Fibroblast of lung (primary cell): ENCODE measurements around the gene RAPGEF5.

ENCODE experiments used
- EZH2 ChIP-seq: IDR thresholded peaks from 2 replicates; pipeline ENCODE4 v1.5.1; 2012; ENCODE audit warnings: low read length, control low read depth, mild to moderate bottlenecking; ENCODE audit errors: missing control alignments
- TF ChIP-seq, protein P1 (sequence below), 2 donors: IDR thresholded peaks in 1 of 2; conservative IDR thresholded peaks in 1 of 2; 1 replicate in 1 of 2; 2 replicates in 1 of 2; pipeline ENCODE4 v1.5.1; 2011 to 2012; ENCODE audit warnings: low read length in 2 of 2, control low read depth in 1 of 2, inconsistent platforms in 1 of 2, low read depth in 1 of 2, mild to moderate bottlenecking in 1 of 2

DNA sequence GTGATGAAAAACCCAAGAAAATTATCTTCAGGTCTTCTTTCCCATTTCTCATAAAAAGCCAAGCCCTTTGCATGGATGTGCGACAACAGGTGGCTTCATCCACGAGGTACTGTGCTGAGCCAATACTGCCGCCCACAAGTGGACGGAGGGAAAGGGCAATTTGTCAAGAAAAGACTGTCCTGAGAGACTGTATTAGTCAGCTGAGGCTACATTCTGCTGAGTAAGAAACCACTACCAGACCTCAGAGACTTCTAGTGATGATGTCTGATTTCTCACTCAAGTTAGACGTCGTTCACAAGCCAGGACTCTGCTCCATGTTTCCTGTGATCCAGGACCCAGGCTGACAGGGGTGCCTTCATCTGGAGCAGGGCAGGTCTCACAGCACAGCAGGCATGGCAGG lies 239.7 kb downstream of the RAPGEF5 start:
- TF ChIP-seq, protein P1, sequence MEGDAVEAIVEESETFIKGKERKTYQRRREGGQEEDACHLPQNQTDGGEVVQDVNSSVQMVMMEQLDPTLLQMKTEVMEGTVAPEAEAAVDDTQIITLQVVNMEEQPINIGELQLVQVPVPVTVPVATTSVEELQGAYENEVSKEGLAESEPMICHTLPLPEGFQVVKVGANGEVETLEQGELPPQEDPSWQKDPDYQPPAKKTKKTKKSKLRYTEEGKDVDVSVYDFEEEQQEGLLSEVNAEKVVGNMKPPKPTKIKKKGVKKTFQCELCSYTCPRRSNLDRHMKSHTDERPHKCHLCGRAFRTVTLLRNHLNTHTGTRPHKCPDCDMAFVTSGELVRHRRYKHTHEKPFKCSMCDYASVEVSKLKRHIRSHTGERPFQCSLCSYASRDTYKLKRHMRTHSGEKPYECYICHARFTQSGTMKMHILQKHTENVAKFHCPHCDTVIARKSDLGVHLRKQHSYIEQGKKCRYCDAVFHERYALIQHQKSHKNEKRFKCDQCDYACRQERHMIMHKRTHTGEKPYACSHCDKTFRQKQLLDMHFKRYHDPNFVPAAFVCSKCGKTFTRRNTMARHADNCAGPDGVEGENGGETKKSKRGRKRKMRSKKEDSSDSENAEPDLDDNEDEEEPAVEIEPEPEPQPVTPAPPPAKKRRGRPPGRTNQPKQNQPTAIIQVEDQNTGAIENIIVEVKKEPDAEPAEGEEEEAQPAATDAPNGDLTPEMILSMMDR (conservative IDR thresholded peaks at IDR 0.05 in 1 of 2, IDR thresholded peaks at IDR 0.05 in 1 of 2; ENCODE audit: low read depth in 1 of 2, low read length in 2 of 2), result no peak
- no peak for TF ChIP-seq EZH2
